ENCODE results near the gene FAM124A. TPM values are rescaled to one million over a fixed set of nuclear protein-coding genes. Genes with fewer than 3 reads are reported as not detected.

The FAM124A gene
- total and polyA plus RNA-seq, 8 donors, result 2.4 to 9.3 (median 5.7) TPM

DNA sequence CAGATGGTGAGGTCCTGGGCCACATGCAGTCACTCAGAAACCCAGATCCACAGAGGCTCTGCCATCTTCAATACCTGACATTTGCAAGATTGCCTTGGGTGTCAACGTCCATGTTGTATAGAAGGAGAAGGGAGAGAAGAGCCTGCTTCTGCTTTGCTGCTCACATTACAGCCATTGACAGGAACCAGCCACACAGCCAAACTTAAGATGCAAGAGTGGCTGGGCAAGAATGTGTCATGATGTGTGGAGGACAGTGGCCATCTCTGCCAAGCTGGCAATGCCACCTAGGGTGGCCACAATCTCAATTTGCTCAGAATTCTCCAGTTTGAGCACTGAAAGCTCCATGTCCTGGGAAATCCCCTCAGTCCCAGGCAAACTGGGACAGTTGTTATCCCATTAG, 91.4 kb downstream of the FAM124A start:
- ATAC-seq, result no peak
- no peaks in the 10 kb centered on the region for H3K4me1 ChIP-seq
- TF ChIP-seq, protein P1, sequence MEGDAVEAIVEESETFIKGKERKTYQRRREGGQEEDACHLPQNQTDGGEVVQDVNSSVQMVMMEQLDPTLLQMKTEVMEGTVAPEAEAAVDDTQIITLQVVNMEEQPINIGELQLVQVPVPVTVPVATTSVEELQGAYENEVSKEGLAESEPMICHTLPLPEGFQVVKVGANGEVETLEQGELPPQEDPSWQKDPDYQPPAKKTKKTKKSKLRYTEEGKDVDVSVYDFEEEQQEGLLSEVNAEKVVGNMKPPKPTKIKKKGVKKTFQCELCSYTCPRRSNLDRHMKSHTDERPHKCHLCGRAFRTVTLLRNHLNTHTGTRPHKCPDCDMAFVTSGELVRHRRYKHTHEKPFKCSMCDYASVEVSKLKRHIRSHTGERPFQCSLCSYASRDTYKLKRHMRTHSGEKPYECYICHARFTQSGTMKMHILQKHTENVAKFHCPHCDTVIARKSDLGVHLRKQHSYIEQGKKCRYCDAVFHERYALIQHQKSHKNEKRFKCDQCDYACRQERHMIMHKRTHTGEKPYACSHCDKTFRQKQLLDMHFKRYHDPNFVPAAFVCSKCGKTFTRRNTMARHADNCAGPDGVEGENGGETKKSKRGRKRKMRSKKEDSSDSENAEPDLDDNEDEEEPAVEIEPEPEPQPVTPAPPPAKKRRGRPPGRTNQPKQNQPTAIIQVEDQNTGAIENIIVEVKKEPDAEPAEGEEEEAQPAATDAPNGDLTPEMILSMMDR (IDR thresholded peaks at IDR 0.05), result no peak
- H3K27ac ChIP-seq, result no peak overlapping the region
- no peaks in the 10 kb centered on the region for H3K9me3 ChIP-seq
- H3K4me3 ChIP-seq, result no peak overlapping the region
- H3K27me3 ChIP-seq, result no peaks in the 10 kb centered on the region
- intact Hi-C loops (cut with DNase I), result no loop called here
- H3K36me3 ChIP-seq, result no peaks in the 10 kb centered on the region
- no peak for DNase-seq

- H3K36me3 ChIP-seq, result no peaks in the 10 kb centered on the region
- H3K27ac ChIP-seq, result no peak overlapping the region
- TF ChIP-seq, protein P1 (IDR thresholded peaks at IDR 0.05), result no peak
- no peaks in the 10 kb centered on the region for H3K4me1 ChIP-seq
- H3K27me3 ChIP-seq, result no peaks in the 10 kb centered on the region
- no peak for ATAC-seq
- no peak overlapping the region for H3K4me3 ChIP-seq
- H3K9me3 ChIP-seq, result no peaks in the 10 kb centered on the region
- intact Hi-C loops (cut with DNase I), result no loop called here
- no peak for DNase-seq
These were observed 95.1 kb downstream of the FAM124A start for GRCh38 chr13:51317262-51317661.

GRCh38 chr13:51318015-51318414, 95.8 kb downstream of the FAM124A start:
- H3K36me3 ChIP-seq, result no peaks in the 10 kb centered on the region
- DNase-seq (no peak), ATAC-seq (peak; percentile 70)
- intact Hi-C loops (cut with DNase I), result no loop called here
- no peaks in the 10 kb centered on the region for H3K27me3 ChIP-seq
- H3K4me1 ChIP-seq, result no peaks in the 10 kb centered on the region
- no peaks in the 10 kb centered on the region for H3K9me3 ChIP-seq
- H3K27ac ChIP-seq, result no peak overlapping the region
- TF ChIP-seq, protein P1 (IDR thresholded peaks at IDR 0.05), result no peak
- H3K4me3 ChIP-seq, result no peak overlapping the region

- Histone ChIP-seq H3K4me1 (no peaks in the 10 kb centered on the region), H3K4me3 (no peak overlapping the region), H3K27me3 (no peaks in the 10 kb centered on the region), H3K9me3 (no peaks in the 10 kb centered on the region), H3K36me3 (no peaks in the 10 kb centered on the region), H3K27ac (no peak overlapping the region)
- ATAC-seq (no peak), DNase-seq (no peak)
- TF ChIP-seq, protein P1 (IDR thresholded peaks at IDR 0.05), result no peak
- intact Hi-C loops (cut with DNase I), result no loop called here
These were observed 96.7 kb downstream of the FAM124A start for GRCh38 chr13:51318876-51319275.

- TF ChIP-seq, protein P1 (IDR thresholded peaks at IDR 0.05), result no peak
- no peaks in the 10 kb centered on the region for H3K36me3 ChIP-seq
- ATAC-seq (no peak), DNase-seq (no peak)
- no peaks in the 10 kb centered on the region for H3K4me1 ChIP-seq
- no peaks in the 10 kb centered on the region for H3K9me3 ChIP-seq
- no peak overlapping the region for H3K27ac ChIP-seq
- H3K4me3 ChIP-seq, result no peak overlapping the region
- intact Hi-C loops (cut with DNase I), result no loop called here
- H3K27me3 ChIP-seq, result no peaks in the 10 kb centered on the region
These were observed 99.6 kb downstream of the FAM124A start for GRCh38 chr13:51321836-51322235.
